GM12878 (cell line): Measurements from ENCODE around the gene BUD23.
A peak's percentile ranks its signal among the peaks of the same experiment; 100 is the strongest.

ENCODE experiments used
- CTCF ChIP-seq, 3 experiments: IDR thresholded peaks in 2 of 3; conservative IDR thresholded peaks in 1 of 3; 2 replicates each; pipeline ENCODE4 v1.5.1; 2011; ENCODE audit warnings: low read depth in 3 of 3, low read length in 3 of 3, mild to moderate bottlenecking in 3 of 3, control low read depth in 2 of 3, moderate library complexity in 2 of 3, inconsistent platforms in 1 of 3, mixed read lengths in 1 of 3; ENCODE audit not compliant: control insufficient read depth in 2 of 3, insufficient read depth in 1 of 3; ENCODE audit errors: extremely low read depth in 1 of 3
- HDAC6 ChIP-seq: fragments of 200-600 bp; sonication (generic); IDR thresholded peaks from one replicate; pipeline ENCODE4 v1.8.0; 2017; ENCODE audit warnings: antibody characterized with exemption; ENCODE audit not compliant: unreplicated experiment
- IRF5 ChIP-seq: fragments of 450-650 bp; IDR thresholded peaks from 2 replicates; pipeline ENCODE4 v1.6.1; 2017; ENCODE audit warnings: borderline replicate concordance
- POLR2A ChIP-seq: IDR thresholded peaks from 2 replicates; pipeline ENCODE4 v1.6.1; 2011; ENCODE audit warnings: low read depth, mild to moderate bottlenecking, low read length
- RCOR1 ChIP-seq: conservative IDR thresholded peaks from 2 replicates; pipeline ENCODE4 v1.6.1; 2012; ENCODE audit warnings: low read depth, low read length, improper control_type of control experiment
- RFX5 ChIP-seq: IDR thresholded peaks from 2 replicates; pipeline ENCODE4 v1.6.1; 2011; ENCODE audit warnings: low read depth, low read length, improper control_type of control experiment
- SMARCA5 ChIP-seq: fragments of 450-650 bp; IDR thresholded peaks from 2 replicates; pipeline ENCODE4 v1.6.1; 2017; ENCODE audit warnings: mild to moderate bottlenecking
- SREBF1 ChIP-seq: IDR thresholded peaks from 2 replicates; pipeline ENCODE4 v1.6.1; 2012; ENCODE audit warnings: mild to moderate bottlenecking, low read length
- TAF1 ChIP-seq: IDR thresholded peaks from 2 replicates; pipeline ENCODE4 v1.6.1; 2011; ENCODE audit warnings: mild to moderate bottlenecking, low read depth, low read length, borderline replicate concordance

DNA sequence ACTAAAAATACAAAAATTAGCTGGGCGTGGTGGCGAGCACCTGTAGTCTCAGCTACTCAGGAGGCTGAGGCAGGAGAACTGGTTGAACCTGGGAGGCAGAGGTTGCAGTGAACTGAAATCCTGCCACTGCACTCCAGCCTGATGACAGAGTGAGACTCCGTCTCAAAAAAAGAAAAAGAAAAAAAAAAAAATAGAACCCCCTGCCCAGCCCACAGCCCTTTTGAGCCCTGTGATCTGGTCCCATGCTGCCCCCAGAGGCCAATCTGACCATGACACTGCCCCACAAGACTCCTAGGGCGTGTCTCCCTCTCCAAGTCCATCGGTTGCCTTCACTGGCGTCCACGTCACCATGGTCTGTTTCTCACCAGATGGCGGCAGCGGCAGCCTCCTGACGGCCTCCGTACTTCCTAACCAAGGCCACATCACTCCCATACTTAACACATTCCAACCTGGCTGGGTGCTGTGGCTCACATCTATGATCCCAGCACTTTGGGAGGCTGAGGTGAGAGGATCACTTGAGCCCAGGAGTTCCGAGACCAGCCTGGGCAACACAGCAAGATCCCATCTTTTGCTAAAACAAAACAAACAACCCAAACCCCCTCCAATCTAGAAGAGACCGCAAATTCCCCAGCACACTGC is 18.1 kb downstream of the BUD23 start:
- TF ChIP-seq POLR2A (no peak), SREBF1 (no peak), RFX5 (no peak), SMARCA5 (no peak), CTCF (IDR thresholded peaks at IDR 0.05 in 2 of 3, conservative IDR thresholded peaks at IDR 0.05 in 1 of 3; ENCODE audit: control insufficient read depth in 2 of 3, extremely low read depth in 1 of 3, insufficient read depth in 1 of 3, low read depth in 3 of 3, low read length in 3 of 3) (peak; percentile 31 to 70 (median 61); a peak in 5 of 6 replicates), IRF5 (no peak), RCOR1 (no peak), HDAC6 (no peak), TAF1 (no peak)
